MM.1S (cell line): ENCODE measurements around the gene AUTS2.

Experiments
- DNase-seq: peaks from one replicate; pipeline ENCODE4 v3.0.0-alpha.2; 2015
- H2AFZ ChIP-seq: fragments of 300-600 bp; sonication (generic); 2 replicates; pipeline ENCODE4 v1.6.0; 2016; ENCODE audit warnings: antibody characterized with exemption, low read length
- H3F3A ChIP-seq: fragments of 300-600 bp; sonication (generic); 2 replicates; pipeline ENCODE4 v1.6.1; 2016; ENCODE audit warnings: mild to moderate bottlenecking, antibody characterized with exemption, low read length, moderate library complexity, mixed read lengths; ENCODE audit not compliant: insufficient read depth
- H3K27ac ChIP-seq: fragments of 300-600 bp; sonication (generic); 2 replicates; pipeline ENCODE4 v1.5.1; 2016; ENCODE audit warnings: mild to moderate bottlenecking, low read length
- H3K27me3 ChIP-seq: fragments of 300-600 bp; sonication (generic); replicated peaks from 2 replicates; pipeline ENCODE4 v1.6.0; 2016; ENCODE audit warnings: low read length; ENCODE audit not compliant: insufficient read depth
- H3K36me3 ChIP-seq: fragments of 300-600 bp; sonication (generic); replicated peaks from 2 replicates; pipeline ENCODE4 v1.6.1; 2016; ENCODE audit warnings: mild to moderate bottlenecking, low read length, mixed read lengths; ENCODE audit not compliant: insufficient read depth
- H3K4me1 ChIP-seq: fragments of 300-600 bp; sonication (generic); 2 replicates; pipeline ENCODE4 v1.6.1; 2016; ENCODE audit warnings: low read length, mixed read lengths
- H3K4me2 ChIP-seq: fragments of 300-600 bp; sonication (generic); 2 replicates; pipeline ENCODE4 v1.6.0; 2016; ENCODE audit warnings: low read depth, low read length
- H3K4me3 ChIP-seq: fragments of 300-600 bp; sonication (generic); 2 replicates; pipeline ENCODE4 v1.5.1; 2016; ENCODE audit warnings: low read length, mixed read lengths
- H3K79me2 ChIP-seq: fragments of 300-600 bp; sonication (generic); 2 replicates; pipeline ENCODE4 v1.6.1; 2016; ENCODE audit warnings: mixed run types, low read length, mixed read lengths
- H3K9ac ChIP-seq: fragments of 300-600 bp; sonication (generic); 2 replicates; pipeline ENCODE4 v1.6.1; 2016; ENCODE audit warnings: low read length, mixed read lengths
- H3K9me2 ChIP-seq: fragments of 300-600 bp; sonication (generic); replicated peaks from 2 replicates; pipeline ENCODE4 v1.6.1; 2016; ENCODE audit warnings: mild to moderate bottlenecking, low read length, mixed read lengths; ENCODE audit not compliant: insufficient read depth
- H3K9me3 ChIP-seq: fragments of 300-600 bp; sonication (generic); replicated peaks from 2 replicates; pipeline ENCODE4 v1.6.1; 2016; ENCODE audit warnings: mild to moderate bottlenecking, low read length, mixed read lengths; ENCODE audit not compliant: insufficient read depth
- H4K20me1 ChIP-seq: fragments of 300-600 bp; sonication (generic); 2 replicates; pipeline ENCODE4 v1.6.1; 2016; ENCODE audit warnings: mild to moderate bottlenecking, low read length, moderate library complexity, mixed read lengths; ENCODE audit not compliant: insufficient read depth
- CTCF ChIP-seq: fragments of 300-600 bp; sonication (generic); IDR thresholded peaks from 2 replicates; pipeline ENCODE4 v1.5.1; 2016; ENCODE audit warnings: antibody characterized with exemption, low read length, mixed read lengths
- EZH2 ChIP-seq: fragments of 300-600 bp; sonication (generic); optimal IDR thresholded peaks from 2 replicates; pipeline ENCODE3; 2017; ENCODE audit warnings: low read depth, mild to moderate bottlenecking, antibody characterized with exemption, low read length, mixed read lengths
- EZH2phosphoT487 ChIP-seq: fragments of 300-600 bp; sonication (generic); IDR thresholded peaks from 2 replicates; pipeline ENCODE4 v1.6.1; 2018; ENCODE audit warnings: antibody characterized with exemption, low read length

The AUTS2 gene

GRCh38 chr7:70770154-70770553 lies 1171.9 kb downstream of the AUTS2 start:
- H4K20me1 ChIP-seq = no peaks in the 10 kb centered on the region
- no peak overlapping the region for H3K9ac ChIP-seq
- no peak overlapping the region for H3K4me3 ChIP-seq
- H3K9me2 ChIP-seq = no peaks in the 10 kb centered on the region
- H3F3A ChIP-seq = 0 out of 2 replicates have a peak, but pooled peaks cover 3% of the 10 kb centered on the region
- H3K4me1 ChIP-seq = peaks cover 5% of the 10 kb centered on the region
- no peaks in the 10 kb centered on the region for H3K9me3 ChIP-seq
- DNase-seq = no peak
- H3K79me2 ChIP-seq = peaks cover 17% of the 10 kb centered on the region; the same call in 1 of the 2 replicates
- H3K27ac ChIP-seq = no peak overlapping the region
- TF ChIP-seq CTCF = no peak
- TF ChIP-seq EZH2phosphoT487 = no peak
- no peak for TF ChIP-seq EZH2
- peaks cover 3% of the 10 kb centered on the region for H3K36me3 ChIP-seq
- no peaks in the 10 kb centered on the region for H3K27me3 ChIP-seq
- no peak overlapping the region for H3K4me2 ChIP-seq
- no peak overlapping the region for H2AFZ ChIP-seq

GRCh38 chr7:70771451-70771850 lies 1173.2 kb downstream of the AUTS2 start:
- Histone ChIP-seq H3K27me3 (no peaks in the 10 kb centered on the region), H3K4me2 (no peak overlapping the region), H3K9me2 (no peaks in the 10 kb centered on the region), H3K79me2 (peaks cover 4% of the 10 kb centered on the region; the same call in 1 of the 2 replicates), H3K36me3 (peaks cover 3% of the 10 kb centered on the region; the same call in 1 of the 2 replicates), H3K4me1 (no peaks in the 10 kb centered on the region), H3K9ac (no peak overlapping the region), H3K27ac (no peak overlapping the region), H3K4me3 (no peak overlapping the region), H2AFZ (no peak overlapping the region), H3K9me3 (no peaks in the 10 kb centered on the region), H3F3A (no peaks in the 10 kb centered on the region), H4K20me1 (no peaks in the 10 kb centered on the region)
- DNase-seq = no peak
- TF ChIP-seq EZH2 (no peak), CTCF (no peak), EZH2phosphoT487 (no peak)

- Histone ChIP-seq H3K79me2 (no peaks in the 10 kb centered on the region), H3K9ac (no peak overlapping the region), H3K4me2 (no peak overlapping the region), H3K9me2 (no peaks in the 10 kb centered on the region), H3F3A (no peaks in the 10 kb centered on the region), H4K20me1 (no peaks in the 10 kb centered on the region), H2AFZ (no peak overlapping the region), H3K27ac (no peak overlapping the region), H3K36me3 (peaks cover 3% of the 10 kb centered on the region; the same call in 1 of the 2 replicates), H3K4me3 (no peak overlapping the region), H3K9me3 (no peaks in the 10 kb centered on the region), H3K27me3 (no peaks in the 10 kb centered on the region), H3K4me1 (no peaks in the 10 kb centered on the region)
- no peak for DNase-seq
- TF ChIP-seq CTCF (no peak), EZH2 (no peak), EZH2phosphoT487 (no peak)
These were observed 1174.6 kb downstream of the AUTS2 start for GRCh38 chr7:70772891-70773290.
